Activated naive CD4-positive, alpha-beta T cell (primary cell): ENCODE data around the gene NCBP2.
"Not testable (repeated sequence)": the region's sequence is repeated elsewhere in the genome, so short reads cannot be mapped to it uniquely, and the experiment has no call there.

ENCODE experiments used
- DNase-seq, 4 experiments: peaks; one replicate each; lab custom pipeline; 2025; lab: John Stamatoyannopoulos, UW

The NCBP2 gene

GRCh38 chr3:196968233-196969133, 26.2 kb upstream of the NCBP2 start, which contains the start of gene PIGZ:
PIGZ (minus strand) TSS chr3:196968833; CDS start chr3:196952031, 16,802 bp downstream.
- no peak for DNase-seq

- DNase-seq = no peak
Observed at GRCh38 chr3:196967412-196968232, 25.3 kb upstream of the NCBP2 start.

- DNase-seq = no peak
Observed at GRCh38 chr3:196966526-196967401, 24.4 kb upstream of the NCBP2 start.

- no peak for DNase-seq
Observed at GRCh38 chr3:196965804-196966173, 23.5 kb upstream of the NCBP2 start.

GRCh38 chr3:196965112-196965803, 22.9 kb upstream of the NCBP2 start:
- no peak for DNase-seq

- no peak for DNase-seq
Observed at GRCh38 chr3:196963631-196963953, 21.3 kb upstream of the NCBP2 start.

GRCh38 chr3:196962930-196963630, 20.8 kb upstream of the NCBP2 start:
- DNase-seq = no peak

- no peak for DNase-seq
Observed at GRCh38 chr3:196962108-196962929, 20.0 kb upstream of the NCBP2 start.

- DNase-seq = no peak
Observed at GRCh38 chr3:196954832-196955231, 12.5 kb upstream of the NCBP2 start.

GRCh38 chr3:196951371-196951770, 9.0 kb upstream of the NCBP2 start:
- no peak for DNase-seq

GRCh38 chr3:196949750-196950149, 7.4 kb upstream of the NCBP2 start:
- no peak for DNase-seq

- no peak for DNase-seq
Observed at GRCh38 chr3:196949285-196949619, 6.9 kb upstream of the NCBP2 start.

GRCh38 chr3:196948442-196949284, 6.3 kb upstream of the NCBP2 start:
- DNase-seq = no peak

- no peak for DNase-seq
Observed at GRCh38 chr3:196947860-196948441, 5.6 kb upstream of the NCBP2 start.

GRCh38 chr3:196947136-196947859, 5.0 kb upstream of the NCBP2 start:
- DNase-seq = no peak

- not testable (repeated sequence) for DNase-seq
Observed at GRCh38 chr3:196944037-196944790, 1.9 kb upstream of the NCBP2 start.

- peak in 1 of 4 experiments; percentile 22 for DNase-seq
Observed at GRCh38 chr3:196942915-196943277, 568 bp upstream of the NCBP2 start.
